H1 (cell line): ENCODE results near the gene AK2. TPM values are rescaled to one million over a fixed set of nuclear protein-coding genes. Genes with fewer than 3 reads are reported as not detected.

Experiments
- CTCF ChIA-PET: fragments of 300-600 bp; sonication (Branson Sonifier 250); formaldehyde crosslinking; loops from one replicate; lab custom pipeline; 2021; ENCODE audit not compliant: partially characterized antibody; lab: Charles Lee
- POLR2A ChIA-PET: fragments of 300-600 bp; sonication (Branson Sonifier 250); formaldehyde crosslinking; loops from one replicate; lab custom pipeline; 2021; ENCODE audit warnings: inconsistent platforms; ENCODE audit not compliant: partially characterized antibody; lab: Charles Lee
- DNase-seq, 2 experiments: peaks; one replicate each; pipeline versions ENCODE4 v3.0.0 to v3.0.0-alpha.2; 2010 to 2022; ENCODE audit warnings: low spot score in 2 of 2, low read depth in 1 of 2, mixed read lengths in 1 of 2
- FAIRE-seq: peaks from 2 replicates; lab custom pipeline; 2011; peaks lifted over from hg19 to GRCh38; lab: Jason Lieb, UNC
- H2AFZ ChIP-seq: 2 replicates; pipeline ENCODE4 v1.8.1; 2012; ENCODE audit warnings: low read length, inconsistent platforms
- H2AK5ac ChIP-seq: 2 replicates; pipeline ENCODE4 v1.6.1; 2013; ENCODE audit warnings: low read depth, low read length
- H2BK120ac ChIP-seq: replicated peaks from 2 replicates; pipeline ENCODE3; 2013; ENCODE audit warnings: low read depth, low read length, inconsistent platforms
- H2BK12ac ChIP-seq: 2 replicates; pipeline ENCODE4 v1.6.1; 2013; ENCODE audit warnings: low read depth, low read length
- H2BK15ac ChIP-seq: 2 replicates; pipeline ENCODE4 v1.6.1; 2013; ENCODE audit warnings: low read length
- H2BK20ac ChIP-seq: 2 replicates; pipeline ENCODE4 v1.6.1; 2013; ENCODE audit warnings: low read length
- H2BK5ac ChIP-seq: 2 replicates; pipeline ENCODE4 v1.6.1; 2013; ENCODE audit warnings: low read depth, low read length
- H3K14ac ChIP-seq: 2 replicates; pipeline ENCODE4 v1.6.1; 2013; ENCODE audit warnings: inconsistent platforms; ENCODE audit not compliant: insufficient read length
- H3K18ac ChIP-seq: 2 replicates; pipeline ENCODE4 v1.6.1; 2013; ENCODE audit warnings: low read length; ENCODE audit errors: extremely low read depth
- H3K23ac ChIP-seq: 2 replicates; pipeline ENCODE4 v1.6.1; 2013; ENCODE audit warnings: inconsistent platforms; ENCODE audit not compliant: insufficient read length
- H3K23me2 ChIP-seq: 2 replicates; pipeline ENCODE4 v1.6.1; 2013; ENCODE audit warnings: low read depth, low read length
- H3K27ac ChIP-seq: 2 replicates; pipeline ENCODE4 v1.6.1; 2011; ENCODE audit warnings: low read depth, low read length, inconsistent platforms
- H3K27me3 ChIP-seq, 4 experiments: replicated peaks in 1 of 4; 1 replicate in 1 of 4; 2 replicates in 3 of 4; pipeline versions ENCODE4 v1.6.1 to v1.8.1; 2011 to 2013; ENCODE audit warnings: low read length in 3 of 4, mild to moderate bottlenecking in 3 of 4, inconsistent platforms in 2 of 4, mixed read lengths in 2 of 4, moderate library complexity in 1 of 4; ENCODE audit not compliant: control insufficient read depth in 3 of 4, insufficient read depth in 3 of 4; ENCODE audit errors: extremely low read depth in 1 of 4
- H3K36me3 ChIP-seq, 4 experiments: 2 replicates each; pipeline versions ENCODE4 v1.6.1 to v1.8.1; 2011 to 2013; ENCODE audit warnings: mild to moderate bottlenecking in 4 of 4, low read length in 3 of 4, moderate library complexity in 2 of 4, control low read depth in 1 of 4, inconsistent platforms in 1 of 4; ENCODE audit not compliant: insufficient read depth in 4 of 4, control insufficient read depth in 2 of 4
- H3K4ac ChIP-seq: replicated peaks from 2 replicates; pipeline ENCODE3; 2013; ENCODE audit warnings: low read length, low read depth, mixed read lengths, inconsistent platforms; ENCODE audit not compliant: insufficient read length
- H3K4me1 ChIP-seq, 4 experiments: replicated peaks in 1 of 4; 1 replicate in 1 of 4; 2 replicates in 3 of 4; pipeline versions ENCODE4 v1.6.1 to v1.8.1; 2011 to 2013; ENCODE audit warnings: low read length in 3 of 4, inconsistent platforms in 2 of 4, mixed read lengths in 1 of 4; ENCODE audit not compliant: insufficient read depth in 4 of 4, control insufficient read depth in 3 of 4
- H3K4me2 ChIP-seq, 2 experiments: 2 replicates each; pipeline versions ENCODE4 v1.6.1 to v1.8.1; 2011 to 2013; ENCODE audit warnings: low read depth in 2 of 2, low read length in 2 of 2, control low read depth in 1 of 2, inconsistent platforms in 1 of 2, mild to moderate bottlenecking in 1 of 2; ENCODE audit not compliant: insufficient read depth in 1 of 2
- H3K4me3 ChIP-seq, 4 experiments: fragments of 200-600, 300-600 bp in 1 of 4; sonication (generic), shearing (Covaris generic), sonication (Bioruptor Twin) in 1 of 4; 2 replicates each; pipeline versions ENCODE4 v1.5.1 to v1.8.1; 2011 to 2016; ENCODE audit warnings: low read length in 4 of 4, low read depth in 3 of 4, control low read depth in 2 of 4, inconsistent platforms in 2 of 4, mild to moderate bottlenecking in 2 of 4, mixed read lengths in 1 of 4, moderate library complexity in 1 of 4; ENCODE audit not compliant: insufficient read depth in 2 of 4; ENCODE audit errors: extremely low read depth in 1 of 4
- H3K56ac ChIP-seq: replicated peaks from 2 replicates; pipeline ENCODE3; 2013; ENCODE audit warnings: low read depth, mild to moderate bottlenecking, mixed read lengths, low read length, inconsistent platforms; ENCODE audit not compliant: insufficient read length
- H3K79me1 ChIP-seq: 2 replicates; pipeline ENCODE4 v1.6.1; 2013; ENCODE audit warnings: low read depth, low read length, control low read depth
- H3K79me2 ChIP-seq, 2 experiments: 2 replicates each; pipeline versions ENCODE4 v1.6.1 to v1.8.1; 2012 to 2013; ENCODE audit warnings: low read length in 2 of 2, mild to moderate bottlenecking in 2 of 2, inconsistent platforms in 1 of 2; ENCODE audit not compliant: insufficient read depth in 2 of 2, control insufficient read depth in 1 of 2
- H3K9ac ChIP-seq, 4 experiments: replicated peaks in 1 of 4; 1 replicate in 1 of 4; 2 replicates in 3 of 4; pipeline versions ENCODE4 v1.6.1 to v1.8.1; 2011 to 2013; ENCODE audit warnings: low read depth in 3 of 4, low read length in 3 of 4, control low read depth in 2 of 4, mild to moderate bottlenecking in 2 of 4, moderate library complexity in 2 of 4, inconsistent platforms in 1 of 4; ENCODE audit errors: extremely low read depth in 1 of 4
- H3K9me3 ChIP-seq, 2 experiments: 2 replicates each; pipeline versions ENCODE4 v1.6.1 to v1.8.1; 2012 to 2013; ENCODE audit warnings: mild to moderate bottlenecking in 2 of 2, moderate library complexity in 2 of 2, control low read depth in 1 of 2, inconsistent platforms in 1 of 2, low read depth in 1 of 2, low read length in 1 of 2, mixed read lengths in 1 of 2; ENCODE audit not compliant: insufficient read depth in 2 of 2
- H4K20me1 ChIP-seq, 2 experiments: replicated peaks in 1 of 2; 2 replicates each; pipeline versions ENCODE3 to v1.8.1; 2011 to 2013; ENCODE audit warnings: inconsistent platforms in 2 of 2, low read length in 2 of 2, mild to moderate bottlenecking in 1 of 2; ENCODE audit not compliant: insufficient read depth in 2 of 2, control insufficient read depth in 1 of 2
- H4K5ac ChIP-seq: 2 replicates; pipeline ENCODE4 v1.6.1; 2013; ENCODE audit warnings: low read length, low read depth, mixed read lengths, inconsistent platforms; ENCODE audit not compliant: insufficient read length
- H4K8ac ChIP-seq: 2 replicates; pipeline ENCODE4 v1.8.0; 2013; ENCODE audit warnings: mild to moderate bottlenecking, moderate library complexity, low read length, inconsistent platforms; ENCODE audit not compliant: insufficient read depth; ENCODE audit errors: extremely low read depth
- H4K91ac ChIP-seq: replicated peaks from 2 replicates; pipeline ENCODE3; 2013; ENCODE audit warnings: low read length, mixed read lengths, inconsistent platforms; ENCODE audit not compliant: insufficient read length
- ATF2 ChIP-seq: IDR thresholded peaks from 2 replicates; pipeline ENCODE4 v1.6.1; 2012; ENCODE audit warnings: low read length, inconsistent platforms
- BCL11A ChIP-seq, 2 experiments: IDR thresholded peaks; one replicate each; pipeline ENCODE4 v1.6.1; 2011; ENCODE audit warnings: low read depth in 2 of 2, low read length in 2 of 2, mild to moderate bottlenecking in 2 of 2
- EGR1 ChIP-seq: IDR thresholded peaks from 2 replicates; pipeline ENCODE4 v1.6.1; 2011; ENCODE audit warnings: low read depth, low read length, borderline replicate concordance
- FOSL1 ChIP-seq: IDR thresholded peaks from 2 replicates; pipeline ENCODE4 v1.6.1; 2011; ENCODE audit warnings: mild to moderate bottlenecking, low read depth, low read length, moderate library complexity; ENCODE audit not compliant: insufficient read depth
- KDM4A ChIP-seq: IDR thresholded peaks from one replicate; pipeline ENCODE4 v1.7.1; 2012; ENCODE audit warnings: low read depth, mild to moderate bottlenecking, moderate library complexity, low read length, inconsistent platforms; ENCODE audit not compliant: severe bottlenecking
- PHF8 ChIP-seq: fragments of 200-600 bp; sonication (generic); conservative IDR thresholded peaks from 2 replicates; pipeline ENCODE4 v1.7.1; 2012; ENCODE audit warnings: low read depth, mild to moderate bottlenecking, inconsistent platforms, low read length, moderate library complexity
- POLR2A ChIP-seq, 2 experiments: IDR thresholded peaks; 1 replicate in 1 of 2; 2 replicates in 1 of 2; pipeline ENCODE4 v1.6.1; 2011; ENCODE audit warnings: low read depth in 2 of 2, low read length in 2 of 2, mild to moderate bottlenecking in 2 of 2; ENCODE audit errors: control extremely low read depth in 1 of 2
- RNF2 ChIP-seq: fragments of 200-900, 300-1000 bp; sonication (generic); IDR thresholded peaks from 2 replicates; pipeline ENCODE4 v1.7.1; 2016; ENCODE audit warnings: borderline replicate concordance, low read depth, mild to moderate bottlenecking, antibody characterized with exemption, low read length; ENCODE audit not compliant: poor library complexity, severe bottlenecking; ENCODE audit errors: missing control alignments
- SIRT6 ChIP-seq: IDR thresholded peaks from one replicate; pipeline ENCODE4 v1.7.1; 2012; ENCODE audit warnings: low read length, inconsistent platforms
- TBP ChIP-seq: IDR thresholded peaks from 2 replicates; pipeline ENCODE4 v1.6.1; 2011; ENCODE audit warnings: low read depth, low read length, improper control_type of control experiment
- ZNF274 ChIP-seq: IDR thresholded peaks from 2 replicates; pipeline ENCODE4 v1.7.0; 2012; ENCODE audit warnings: low read length, borderline replicate concordance; ENCODE audit errors: extremely low read depth
- WGBS, 2 experiments: shearing (Covaris generic) in 1 of 2; methylation state at CpG; one replicate each; pipeline versions ENCODE4 v1.1.6 to v1.1.7; 2013 to 2015; ENCODE audit warnings: low lambda C conversion rate in 2 of 2, mixed read lengths in 2 of 2, inconsistent platforms in 1 of 2, low coverage in 1 of 2, missing lambda C conversion rate in 1 of 2; ENCODE audit not compliant: insufficient replicate concordance in 2 of 2, insufficient coverage in 1 of 2, insufficient read length in 1 of 2; ENCODE audit errors: extremely low coverage in 1 of 2, missing lambda C conversion rate in 1 of 2; 5-methylcytosine and 5-hydroxymethylcytosine counted together
- polyA plus RNA-seq, 7 experiments: library from polyadenylated mRNA; depleted of rRNA in 3 of 7; stranded (reverse) in 5 of 7; unstranded in 2 of 7; fragments of >200 nt in 5 of 7; fragments of 200-250 nt in 2 of 7; gene quantifications; 1 replicate in 5 of 7; 2 replicates in 1 of 7; 4 replicates in 1 of 7; pipeline versions ENCODE4 v1.2.1 to v1.2.3, GENCODE V29; 2011 to 2013; ENCODE audit warnings: missing spikeins in 2 of 7, mixed read lengths in 2 of 7
- total RNA-seq: library from RNA; stranded (reverse); fragmentation: NEBNext Ultra II Directional; extraction: Animal tissue kit (Norgen Biotek cat#: 25700); gene quantifications from 2 replicates; pipeline ENCODE4 v1.2.1, GENCODE V29; 2021

Gene AK2
- total and polyA plus RNA-seq, 2 of the 8 experiments (the other 6 are each of a cell fraction or from before 2014, with no cell fraction given), result 92.3 to 137 TPM

- peaks cover 0 to 29% of the 10 kb centered on the region in 2 experiments; a peak in 2 of 4 replicates for H3K79me2 ChIP-seq
- H4K5ac ChIP-seq, result no peak overlapping the region
- H3K9ac ChIP-seq, result no peak overlapping the region
- no peak overlapping the region for H4K8ac ChIP-seq
- H3K4me2 ChIP-seq, result no peak overlapping the region
- no peak overlapping the region for H3K18ac ChIP-seq
- peaks cover 2% of the 10 kb centered on the region; the same call in 1 of the 2 replicates for H3K79me1 ChIP-seq
- no peak overlapping the region for H3K4ac ChIP-seq
- ChIA-PET POLR2A (no interaction called here), CTCF (interaction anchor here (1.6 kb wide), 1 partner anchor 38 kb away, joined by 5 read pairs; no protein-coding TSS in a partner anchor)
- peaks cover 2% of the 10 kb centered on the region; the same call in 1 of the 2 replicates for H3K23me2 ChIP-seq
- no peaks in the 10 kb centered on the region for H3K36me3 ChIP-seq
- no peak overlapping the region for H3K56ac ChIP-seq
- FAIRE-seq (no peak), DNase-seq (no peak)
- no peak overlapping the region for H2BK5ac ChIP-seq
- H3K4me1 ChIP-seq, result peaks cover 0 to 5% (median 1%) of the 10 kb centered on the region in 4 experiments; a peak in 3 of 7 replicates
- peaks cover 4 to 15% of the 10 kb centered on the region in 2 experiments for H4K20me1 ChIP-seq
- H4K91ac ChIP-seq, result no peak overlapping the region
- no peak overlapping the region for H2BK12ac ChIP-seq
- H3K4me3 ChIP-seq, result no peak overlapping the region
- no peak overlapping the region for H3K23ac ChIP-seq
- H2BK120ac ChIP-seq, result no peak overlapping the region
- peaks cover 0 to 4% (median 0%) of the 10 kb centered on the region in 4 experiments; a peak in 1 of 7 replicates for H3K27me3 ChIP-seq
- 85% methylated on average over 8 of the region's 8 CpGs; no CpG with 5 or more reads in 1 of the 2 experiments for WGBS, 2 experiments
- H3K9me3 ChIP-seq, result no peaks in the 10 kb centered on the region
- no peak overlapping the region for H2AFZ ChIP-seq
- H2AK5ac ChIP-seq, result no peak overlapping the region
- H3K27ac ChIP-seq, result no peak overlapping the region
- no peak overlapping the region for H3K14ac ChIP-seq
- H2BK20ac ChIP-seq, result no peak overlapping the region
- H2BK15ac ChIP-seq, result no peak overlapping the region
- no peak for TF ChIP-seq BCL11A (IDR thresholded peaks at IDR 0.05; ENCODE audit: low read depth in 2 of 2, low read length in 2 of 2)
- TF ChIP-seq EGR1, result no peak
- no peak for TF ChIP-seq TBP
- TF ChIP-seq SIRT6, result no peak
- TF ChIP-seq RNF2, result no peak
- no peak for TF ChIP-seq KDM4A
- no peak for TF ChIP-seq ATF2
- no peak for TF ChIP-seq FOSL1
- no peak for TF ChIP-seq ZNF274
- TF ChIP-seq PHF8, result no peak
- no peak for TF ChIP-seq POLR2A (IDR thresholded peaks at IDR 0.05; ENCODE audit: control extremely low read depth in 1 of 2, low read depth in 2 of 2, low read length in 2 of 2)
Observed at GRCh38 chr1:32960819-32961355, 75.8 kb downstream of the AK2 start.
